ENCODE results near the gene DUSP28.

DNA sequence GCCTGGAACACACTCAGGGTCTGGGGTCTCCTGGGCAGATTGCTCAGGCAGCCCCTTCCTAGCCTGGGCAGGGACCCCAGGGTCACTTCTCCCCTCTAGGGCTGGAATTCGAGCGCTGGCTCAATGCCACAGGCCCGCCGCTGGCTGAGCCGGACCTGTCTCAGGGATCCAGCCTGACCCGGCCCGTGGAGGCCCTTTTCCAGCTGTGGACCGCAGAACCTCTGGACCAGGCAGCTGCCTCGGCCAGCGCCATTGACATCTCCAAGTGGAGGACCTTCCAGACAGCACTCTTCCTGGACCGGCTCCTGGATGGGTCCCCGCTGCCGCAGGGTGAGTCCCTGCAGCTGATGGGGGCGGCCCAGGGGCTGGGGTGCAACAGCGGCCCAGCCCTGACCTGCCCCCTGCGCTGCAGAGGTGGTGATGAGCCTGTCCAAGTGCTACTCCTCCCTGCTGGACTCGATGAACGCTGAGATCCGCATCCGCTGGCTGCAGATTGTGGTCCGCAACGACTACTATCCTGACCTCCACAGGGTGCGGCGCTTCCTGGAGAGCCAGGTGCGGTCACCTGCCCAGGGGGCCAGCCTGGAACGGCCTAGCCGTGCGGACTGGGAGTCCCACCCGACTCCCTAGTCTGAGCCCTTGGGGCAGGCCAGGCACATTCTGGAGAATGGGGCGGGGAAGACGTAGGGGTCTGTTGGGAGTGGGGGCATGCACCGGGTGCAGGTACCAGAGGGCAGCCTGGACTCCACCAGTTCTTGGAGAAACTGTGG is 16.5 kb downstream of the DUSP28 start:
- TF ChIP-seq, protein P1, sequence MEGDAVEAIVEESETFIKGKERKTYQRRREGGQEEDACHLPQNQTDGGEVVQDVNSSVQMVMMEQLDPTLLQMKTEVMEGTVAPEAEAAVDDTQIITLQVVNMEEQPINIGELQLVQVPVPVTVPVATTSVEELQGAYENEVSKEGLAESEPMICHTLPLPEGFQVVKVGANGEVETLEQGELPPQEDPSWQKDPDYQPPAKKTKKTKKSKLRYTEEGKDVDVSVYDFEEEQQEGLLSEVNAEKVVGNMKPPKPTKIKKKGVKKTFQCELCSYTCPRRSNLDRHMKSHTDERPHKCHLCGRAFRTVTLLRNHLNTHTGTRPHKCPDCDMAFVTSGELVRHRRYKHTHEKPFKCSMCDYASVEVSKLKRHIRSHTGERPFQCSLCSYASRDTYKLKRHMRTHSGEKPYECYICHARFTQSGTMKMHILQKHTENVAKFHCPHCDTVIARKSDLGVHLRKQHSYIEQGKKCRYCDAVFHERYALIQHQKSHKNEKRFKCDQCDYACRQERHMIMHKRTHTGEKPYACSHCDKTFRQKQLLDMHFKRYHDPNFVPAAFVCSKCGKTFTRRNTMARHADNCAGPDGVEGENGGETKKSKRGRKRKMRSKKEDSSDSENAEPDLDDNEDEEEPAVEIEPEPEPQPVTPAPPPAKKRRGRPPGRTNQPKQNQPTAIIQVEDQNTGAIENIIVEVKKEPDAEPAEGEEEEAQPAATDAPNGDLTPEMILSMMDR (IDR thresholded peaks at IDR 0.05): no peak
- TF ChIP-seq POLR2A (IDR thresholded peaks at IDR 0.05): no peak
- TF ChIP-seq POLR2AphosphoS5 (IDR thresholded peaks at IDR 0.05): no peak
- no peak for TF ChIP-seq EP300 (IDR thresholded peaks at IDR 0.05; ENCODE audit: low read depth)

All from transverse colon (tissue), 4 donors.